Fibroblast of peridontal ligament (primary cell): ENCODE measurements around the gene TEX19.

Source experiments
- DNase-seq: peaks from one replicate; pipeline ENCODE4 v3.0.0-alpha.2; 2010; ENCODE audit errors: extremely low read depth

The TEX19 gene, protein sequence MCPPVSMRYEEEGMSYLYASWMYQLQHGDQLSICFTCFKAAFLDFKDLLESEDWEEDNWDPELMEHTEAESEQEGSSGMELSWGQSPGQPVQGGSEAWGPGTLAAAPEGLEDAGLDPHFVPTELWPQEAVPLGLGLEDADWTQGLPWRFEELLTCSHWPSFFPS

DNA sequence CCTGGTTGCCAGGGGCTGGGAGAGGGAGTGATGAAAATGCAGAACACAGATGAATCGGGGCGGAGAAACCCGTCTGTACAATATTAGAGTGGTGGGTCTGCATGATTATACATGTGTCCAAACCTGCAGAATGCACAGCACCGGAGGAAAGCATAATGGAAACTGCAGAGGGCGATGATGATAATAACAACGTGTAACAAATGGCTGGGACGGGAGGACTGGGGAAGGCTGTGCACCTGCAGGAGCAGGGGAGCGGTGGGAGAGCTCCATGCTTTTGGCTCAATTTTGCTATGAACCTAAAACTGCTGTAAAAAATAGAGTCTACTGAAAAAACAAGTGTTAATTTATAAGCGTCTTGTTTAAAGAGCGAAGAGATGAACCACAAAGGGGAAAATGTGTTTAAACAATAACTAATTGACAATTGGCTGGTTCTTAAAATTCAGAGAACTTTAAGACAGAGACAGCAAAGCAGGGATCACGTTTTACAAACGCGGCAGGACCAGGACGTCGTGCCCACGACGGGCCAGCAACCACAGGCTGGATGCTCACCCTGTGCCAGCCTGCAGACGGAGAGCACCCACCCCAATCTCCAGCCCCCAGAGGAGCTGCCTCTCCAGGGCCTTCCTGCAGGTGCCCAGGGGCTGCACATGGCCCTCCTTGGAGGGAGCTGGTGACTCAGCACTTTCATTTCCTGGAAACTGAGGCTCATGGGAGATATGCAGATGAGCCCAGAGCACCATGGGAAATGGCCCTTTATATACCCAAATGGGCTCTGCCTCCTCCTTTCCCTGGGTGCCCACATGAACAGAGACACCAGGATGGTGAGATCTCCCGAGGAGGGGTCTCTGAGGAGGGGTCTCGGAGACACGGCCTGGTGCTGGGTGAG, at the start of gene TEX19:
Gene TEX19 (plus strand): TSS at position 783 of the 886 bp plus-strand sequence. CDS start 2,904 bp downstream, outside the sequence.
- no peak for DNase-seq

DNA sequence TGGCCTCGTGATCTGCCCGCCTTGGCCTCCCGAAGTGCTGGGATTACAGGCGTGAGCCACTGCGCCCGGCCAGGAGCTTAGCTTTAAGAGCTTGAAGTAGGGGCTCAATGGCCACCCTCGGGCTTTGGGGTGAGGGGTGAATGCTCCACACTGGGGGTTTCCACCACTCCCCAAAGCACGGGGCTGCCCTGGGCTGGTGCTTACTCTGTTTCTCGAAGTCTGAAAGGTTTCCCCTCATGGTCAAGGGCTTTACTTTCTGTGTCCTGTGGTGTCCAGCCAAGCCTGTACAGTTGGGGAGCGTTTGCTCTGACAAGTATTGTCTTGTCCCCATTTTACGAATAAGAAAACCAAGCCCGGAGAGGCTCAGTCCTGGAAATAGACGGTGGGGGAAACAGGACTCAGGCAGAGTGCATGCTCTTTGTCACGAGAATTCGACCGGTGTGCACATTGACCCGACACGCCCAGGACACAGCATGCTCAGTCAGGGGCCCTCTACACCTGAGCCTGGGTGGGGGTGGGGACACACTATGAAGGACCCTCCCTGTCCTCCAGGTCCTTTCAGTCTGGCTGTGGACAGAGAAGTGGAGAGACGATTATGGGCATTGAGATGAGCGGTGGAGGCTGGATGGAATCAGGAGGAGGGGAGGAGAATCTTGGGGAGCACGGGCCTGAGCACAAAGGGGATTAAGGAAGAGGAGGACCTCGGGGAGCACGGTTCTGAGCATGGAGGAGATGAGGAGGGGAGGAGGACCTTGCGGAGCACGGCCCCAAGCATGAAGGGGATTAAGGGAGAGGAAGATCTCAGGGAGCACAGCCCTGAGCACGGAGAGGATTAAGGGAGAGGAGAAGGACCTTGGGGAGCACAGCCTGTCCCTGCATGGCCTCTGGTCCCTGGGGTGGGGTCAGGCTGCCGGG, 49.1 kb upstream of the TEX19 start:
- DNase-seq: no peak

DNA sequence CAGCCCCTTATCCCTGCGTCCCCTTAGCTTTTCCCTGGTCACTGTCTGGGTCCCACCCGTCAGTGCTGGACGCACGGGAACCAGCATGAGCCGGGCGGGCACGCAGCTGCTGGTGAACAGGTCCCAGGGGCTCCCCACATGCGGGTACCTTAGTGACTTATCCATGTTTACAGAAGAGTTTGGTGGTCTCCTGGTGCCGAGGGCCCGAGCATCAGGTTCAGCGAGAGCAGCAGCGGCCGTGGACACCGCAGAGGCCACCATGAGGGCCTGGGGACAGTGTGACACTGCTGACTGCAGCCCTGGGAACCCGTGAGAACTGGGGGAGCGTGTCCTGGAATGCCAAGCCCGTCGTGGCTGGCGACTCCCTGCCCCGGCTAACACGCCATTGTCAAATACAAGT, 48.2 kb upstream of the TEX19 start:
- DNase-seq: no peak

DNA sequence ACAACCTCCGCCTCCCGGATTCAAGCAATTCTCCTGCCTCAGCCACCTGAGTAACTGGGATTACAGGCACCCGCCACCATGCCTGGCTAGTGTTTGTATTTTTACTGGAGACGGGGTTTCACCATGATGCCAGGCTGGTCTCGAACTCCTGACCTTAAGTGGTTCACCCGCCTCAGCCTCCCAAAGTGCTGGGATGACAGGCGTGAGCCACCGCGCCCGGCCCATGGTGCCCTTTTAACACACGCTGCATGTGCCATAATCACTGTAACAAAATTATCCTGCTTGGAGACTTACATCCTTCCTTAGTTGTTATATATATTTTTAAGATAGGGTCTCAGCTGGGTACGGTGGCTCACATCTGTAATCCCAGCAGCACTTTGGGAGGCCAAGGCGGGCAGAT, 47.1 kb upstream of the TEX19 start:
- no peak for DNase-seq

DNA sequence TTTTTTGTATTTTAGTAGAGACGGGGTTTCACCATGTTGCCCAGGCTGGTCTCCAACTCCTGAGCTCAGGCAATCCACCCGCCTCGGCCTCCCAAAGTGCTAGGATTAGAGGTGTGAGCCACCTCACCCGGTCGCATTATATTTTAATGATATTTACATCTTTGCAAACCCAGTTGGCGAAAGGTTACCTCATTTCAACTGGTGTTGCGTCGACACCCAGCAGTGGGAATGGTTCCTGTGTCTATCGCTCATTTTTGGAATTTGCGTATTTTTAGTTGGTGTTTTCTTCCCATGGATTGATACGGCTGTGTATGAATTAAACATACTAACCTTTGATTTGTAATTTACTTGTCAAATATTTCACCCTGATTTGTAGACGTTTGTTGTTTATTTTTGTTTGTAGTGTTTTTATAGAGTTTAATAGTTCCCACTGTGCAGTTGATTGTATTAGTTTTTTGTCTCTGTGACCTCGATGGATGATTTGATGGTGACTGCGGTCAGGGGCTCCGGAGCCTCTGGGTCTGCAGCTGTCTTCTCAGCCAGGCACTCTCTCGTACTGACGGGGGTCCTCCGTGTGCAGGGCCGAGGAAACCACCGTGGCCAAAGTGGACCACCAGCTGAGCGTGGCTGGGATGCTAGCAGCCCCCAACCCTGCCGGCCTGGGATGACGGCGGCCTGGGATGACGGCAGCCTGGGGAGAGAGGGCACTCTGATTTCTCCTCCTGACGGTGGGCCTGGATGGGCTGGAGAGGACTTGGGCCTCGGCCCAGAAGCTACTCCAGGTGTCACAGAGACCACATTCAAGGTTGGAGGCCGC, 45.6 kb upstream of the TEX19 start:
- no peak for DNase-seq

DNA sequence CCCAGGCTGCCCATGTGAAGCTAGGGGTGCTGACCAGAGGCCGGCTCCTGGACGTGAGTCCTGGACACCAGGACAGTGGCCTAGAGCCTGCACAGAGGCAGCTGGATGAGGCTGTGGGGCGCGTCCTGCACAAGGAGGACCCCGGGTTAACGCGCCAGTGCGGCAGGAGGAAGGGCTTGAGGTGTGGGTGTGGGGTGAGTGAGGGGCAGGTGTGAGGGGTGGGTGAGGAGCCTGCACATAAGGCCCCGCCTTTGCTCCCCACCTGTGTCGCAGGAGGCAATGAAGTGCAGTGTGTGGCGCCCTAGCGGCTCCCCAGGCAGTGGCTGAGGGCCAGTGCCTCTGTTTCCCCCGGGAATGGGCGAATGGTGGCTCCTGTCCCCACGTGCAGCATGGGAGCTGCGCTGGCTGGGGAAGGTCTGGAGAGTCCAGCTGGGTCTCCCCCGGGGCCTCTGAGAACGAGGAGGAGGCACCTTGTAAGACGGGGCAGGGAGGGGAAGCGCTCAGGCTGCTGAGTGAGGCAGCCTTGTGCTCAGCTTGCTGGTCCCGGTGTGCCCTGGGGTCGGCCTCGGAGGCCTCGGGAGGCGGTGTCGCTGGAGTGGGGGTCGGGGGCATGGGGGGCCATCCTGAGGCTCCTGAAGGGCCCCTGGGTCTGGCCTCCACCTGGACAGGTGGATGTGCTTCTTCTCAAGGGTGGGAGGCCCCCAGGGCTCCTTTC, 44.9 kb upstream of the TEX19 start:
- no peak for DNase-seq

DNA sequence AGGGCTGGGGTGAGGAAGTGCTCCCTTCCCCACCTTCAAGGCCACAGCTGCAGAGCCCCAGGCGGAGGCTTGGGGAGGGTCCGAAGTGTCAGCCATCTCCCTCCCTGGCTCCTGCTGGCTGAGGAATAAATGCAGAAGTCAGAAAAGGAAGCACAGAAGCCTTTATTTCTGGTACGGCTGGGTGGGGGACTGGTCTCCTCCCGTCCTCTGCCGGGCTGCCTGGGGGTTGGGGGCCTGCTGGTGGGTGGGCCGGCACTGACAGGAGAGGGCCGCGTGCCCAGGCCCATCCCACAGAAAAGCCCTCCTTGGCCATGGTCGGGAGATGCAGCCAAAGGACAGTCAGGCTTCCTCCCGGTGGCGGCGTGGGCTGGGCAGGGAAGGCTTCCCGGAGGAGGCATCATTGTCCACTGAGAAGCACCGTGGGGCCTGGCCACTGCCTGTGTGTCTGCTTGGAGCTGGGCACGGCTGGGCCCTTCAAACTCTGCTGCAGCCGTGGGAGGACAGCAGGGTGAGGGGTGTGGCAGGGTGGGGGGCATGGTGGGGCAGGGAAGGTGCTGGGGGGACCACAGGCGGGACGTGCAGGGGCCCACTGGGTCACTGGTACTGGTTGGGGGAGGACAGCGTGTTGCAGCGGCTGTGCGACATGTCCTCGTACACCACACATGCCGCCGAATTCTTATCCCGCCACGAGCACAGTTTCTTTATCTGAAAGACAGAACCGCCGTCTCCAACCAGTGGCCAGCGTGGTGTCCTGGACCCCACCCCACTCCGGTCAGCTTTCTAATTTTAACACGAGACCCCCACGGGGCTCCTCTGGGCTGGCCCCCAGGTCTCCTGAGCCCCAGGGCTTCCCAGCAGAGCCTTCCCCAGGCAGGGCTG, 44.1 kb upstream of the TEX19 start:
- no peak for DNase-seq

DNA sequence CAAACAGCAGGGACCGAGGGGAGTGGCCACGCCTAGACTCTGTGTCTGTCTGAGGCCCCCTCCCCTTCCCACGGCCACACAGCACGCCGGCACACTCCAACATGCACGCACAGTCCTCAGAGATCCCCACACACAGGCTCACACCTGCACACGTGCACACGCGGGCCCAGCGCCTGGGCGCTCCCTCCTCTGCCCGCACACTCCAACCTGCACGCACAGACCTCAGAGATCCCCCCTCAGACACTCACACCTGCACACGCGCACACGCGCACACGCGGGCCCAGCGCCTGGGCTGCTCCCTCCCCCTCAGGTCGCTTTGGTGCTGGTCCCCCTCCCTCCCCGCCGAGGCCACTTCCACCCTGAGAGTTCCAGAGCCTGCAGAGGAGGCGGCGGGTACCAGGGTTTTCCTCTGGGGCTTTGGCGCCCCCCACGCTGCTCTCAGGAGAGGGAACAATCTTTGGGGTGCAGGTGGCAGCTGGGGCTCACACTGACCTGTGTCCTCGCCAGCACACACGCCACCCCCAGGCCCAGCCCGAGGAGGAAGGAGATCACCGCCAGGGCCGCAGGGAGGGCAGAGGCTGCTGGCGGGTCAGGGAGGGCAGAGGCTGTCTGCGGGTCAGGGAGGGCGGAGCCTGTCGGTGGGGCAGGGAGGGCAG, 43.2 kb upstream of the TEX19 start:
- no peak for DNase-seq

DNA sequence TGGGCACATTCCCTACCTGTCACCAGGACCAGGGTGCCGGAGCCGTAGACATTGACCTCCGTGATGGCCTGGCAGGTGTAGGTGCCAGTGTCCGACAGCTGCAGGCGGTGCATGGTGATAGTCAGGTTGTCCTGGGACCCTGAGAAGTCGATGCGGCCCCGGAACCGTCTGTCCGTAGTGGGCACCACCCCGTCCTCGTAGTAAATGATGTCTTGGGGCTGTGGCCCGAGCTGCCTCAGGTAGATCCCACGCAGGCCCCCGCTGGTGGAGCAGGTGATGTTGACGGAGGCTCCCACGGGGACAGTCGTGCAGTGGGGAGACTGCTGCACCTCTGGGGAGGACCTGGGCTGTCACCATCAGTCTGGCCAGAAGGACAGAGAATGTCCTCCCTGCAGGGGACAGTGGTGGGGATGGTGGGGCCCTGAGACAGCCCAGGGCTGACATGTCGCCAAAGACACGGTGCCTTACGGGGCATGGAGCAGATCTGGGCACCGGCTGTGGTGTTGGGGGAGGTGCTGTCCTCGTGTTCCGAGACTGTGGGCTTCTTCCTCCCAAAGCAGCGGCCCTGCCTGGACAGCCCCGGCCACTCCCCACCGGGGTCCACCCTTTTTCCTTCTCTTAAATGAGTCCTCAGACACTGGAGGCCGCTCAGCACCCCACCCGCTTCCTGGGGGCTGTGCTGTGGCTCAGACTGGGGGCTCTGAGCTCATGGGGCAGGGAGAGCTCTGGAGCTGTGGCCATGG, 42.2 kb upstream of the TEX19 start:
- DNase-seq: no peak

DNA sequence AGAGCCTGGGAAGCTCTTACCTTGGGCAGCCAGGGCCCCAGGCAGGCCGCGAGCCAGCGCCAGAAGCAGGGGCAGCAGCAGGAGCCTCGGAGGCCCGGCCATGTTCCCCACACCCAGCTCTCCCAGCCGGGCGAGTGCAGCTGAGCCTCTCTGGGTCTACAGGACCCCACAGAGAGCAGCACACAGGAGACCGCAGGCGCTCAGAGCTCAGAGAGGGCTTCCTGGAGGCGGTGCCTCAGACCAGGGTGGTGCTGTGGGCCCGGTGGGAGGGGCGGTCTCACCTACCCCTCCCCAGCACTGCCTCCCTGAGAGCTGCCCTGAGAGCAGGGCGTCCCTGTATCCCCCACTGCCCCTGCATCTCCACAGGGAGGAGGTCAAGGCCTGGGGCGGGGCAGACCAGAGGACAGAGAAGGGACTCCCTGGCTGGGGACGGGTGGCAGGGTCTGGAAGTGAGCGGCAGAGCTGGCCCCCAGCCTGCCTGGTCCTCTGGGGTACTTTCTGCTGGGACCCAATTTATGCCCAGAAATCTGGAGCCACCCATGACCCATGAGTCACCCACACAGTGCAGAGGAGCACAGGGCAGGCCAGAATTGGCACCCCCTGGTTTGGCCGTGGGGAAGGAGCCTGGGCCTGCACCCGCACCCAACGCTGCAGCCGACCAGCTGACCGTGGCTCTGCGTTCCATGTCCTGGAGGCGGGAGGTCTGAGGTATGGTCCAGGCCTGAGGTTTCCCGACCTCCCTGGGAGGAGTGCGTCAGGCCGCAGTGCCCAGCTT, 41.5 kb upstream of the TEX19 start, which contains the start of gene CD7:
Gene CD7 (minus strand): TSS at position 215 of the 775 bp plus-strand sequence. CDS start 113 bp downstream, at position 102.
- no peak for DNase-seq

DNA sequence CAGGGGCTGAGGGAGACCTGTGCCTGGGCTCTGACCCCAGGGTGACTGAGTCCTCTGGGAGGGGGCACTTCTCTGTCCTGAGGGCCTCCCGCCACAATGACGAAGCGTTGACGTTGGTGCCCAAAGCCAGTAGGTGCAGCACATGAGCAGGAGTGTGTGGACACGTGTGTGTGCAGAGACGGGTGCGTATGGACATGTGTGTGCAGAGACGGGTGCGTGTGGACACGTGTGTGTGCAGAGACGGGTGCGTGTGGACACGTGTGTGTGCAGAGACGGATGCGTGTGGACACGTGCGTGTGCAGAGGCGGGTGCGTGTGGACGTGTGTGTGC, 40.9 kb upstream of the TEX19 start:
- no peak for DNase-seq

DNA sequence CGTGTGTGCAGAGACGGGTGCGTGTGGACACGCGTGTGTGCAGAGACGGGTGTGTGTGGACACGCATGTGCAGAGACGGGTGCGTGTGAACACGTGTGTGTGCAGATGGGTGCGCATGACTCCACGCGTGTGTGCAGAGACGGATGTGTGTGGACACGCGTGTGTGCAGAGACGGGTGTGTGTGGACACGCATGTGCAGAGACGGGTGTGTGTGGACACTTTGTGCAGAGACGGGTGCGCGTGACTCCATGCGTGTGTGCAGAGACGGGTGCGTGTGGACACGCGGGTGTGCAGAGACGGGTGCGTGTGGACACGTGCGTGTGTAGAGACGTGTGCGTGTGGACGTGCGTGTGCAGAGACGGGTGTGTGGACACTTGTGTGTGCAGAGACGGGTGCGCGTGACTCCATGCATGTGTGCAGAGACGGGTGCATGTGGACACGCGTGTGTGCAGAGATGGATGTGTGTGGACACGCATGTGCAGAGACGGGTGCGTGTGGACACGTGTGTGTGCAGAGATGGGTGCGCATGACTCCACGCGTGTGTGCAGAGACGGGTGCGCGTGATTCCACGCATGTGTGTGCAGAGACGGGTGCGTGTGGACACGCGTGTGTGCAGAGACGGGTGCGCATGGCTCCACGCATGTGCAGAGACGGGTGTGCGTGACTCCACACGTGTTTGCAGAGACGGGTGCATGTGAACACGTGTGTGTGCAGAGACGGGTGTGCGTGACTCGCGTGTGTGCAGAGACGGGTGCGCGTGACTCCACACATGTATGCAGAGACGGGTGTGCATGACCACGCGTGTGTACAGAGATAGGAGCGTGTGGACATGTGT, 40.1 kb upstream of the TEX19 start:
- no peak for DNase-seq

DNA sequence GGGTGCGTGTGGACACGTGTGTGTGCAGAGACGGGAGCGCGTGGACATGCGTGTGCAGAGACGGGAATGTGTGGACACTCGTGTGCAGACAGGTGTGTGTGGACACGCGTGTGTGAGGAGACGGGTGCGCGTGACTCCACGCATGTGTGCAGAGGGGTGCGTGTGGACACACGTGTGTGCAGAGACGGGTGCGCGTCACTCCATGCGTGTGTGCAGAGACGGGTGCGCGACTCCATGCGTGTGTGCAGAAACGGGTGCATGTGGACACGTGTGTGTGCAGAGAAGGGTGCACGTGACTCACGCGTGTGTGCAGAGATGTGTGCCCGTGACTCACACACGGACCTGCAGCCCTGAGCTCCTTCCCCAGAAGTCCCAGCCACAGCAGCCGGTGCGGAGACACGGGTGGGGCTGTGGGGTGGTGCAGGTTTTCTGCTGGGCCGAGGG, 39.4 kb upstream of the TEX19 start:
- no peak for DNase-seq

DNA sequence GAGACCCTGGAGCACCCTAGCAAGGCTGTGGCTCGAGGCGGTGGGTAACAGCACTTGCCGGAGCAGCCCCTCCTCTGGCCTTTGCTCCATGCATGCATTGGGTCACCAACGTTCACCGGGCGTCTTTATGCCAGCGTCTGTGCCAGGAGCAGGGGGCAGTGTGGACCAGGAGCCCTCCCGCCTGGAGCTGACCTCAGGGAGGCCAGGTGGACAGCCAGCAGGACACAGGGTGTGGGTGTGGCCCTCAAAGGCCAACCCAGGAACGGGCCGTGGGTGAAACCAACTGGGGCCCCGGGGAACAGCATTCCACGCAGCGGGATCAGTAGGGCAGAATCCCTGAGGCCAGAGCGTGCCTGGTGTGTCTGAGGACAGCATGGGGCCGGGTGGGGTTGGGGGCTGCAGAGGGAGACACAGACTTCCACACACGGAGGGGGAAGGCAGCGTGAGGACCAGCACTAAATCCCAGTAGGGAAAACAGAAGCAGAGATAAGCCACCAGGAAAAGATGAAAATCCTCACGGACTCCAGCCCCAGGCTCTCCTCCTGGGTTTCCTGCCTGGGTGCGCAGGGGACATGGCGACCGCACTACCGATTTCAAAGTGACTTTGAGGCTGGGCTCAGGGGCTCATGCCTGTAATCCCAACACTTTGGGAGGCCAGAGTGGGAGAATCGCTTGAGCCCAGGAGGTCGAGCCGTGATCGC, 38.8 kb upstream of the TEX19 start:
- no peak for DNase-seq

DNA sequence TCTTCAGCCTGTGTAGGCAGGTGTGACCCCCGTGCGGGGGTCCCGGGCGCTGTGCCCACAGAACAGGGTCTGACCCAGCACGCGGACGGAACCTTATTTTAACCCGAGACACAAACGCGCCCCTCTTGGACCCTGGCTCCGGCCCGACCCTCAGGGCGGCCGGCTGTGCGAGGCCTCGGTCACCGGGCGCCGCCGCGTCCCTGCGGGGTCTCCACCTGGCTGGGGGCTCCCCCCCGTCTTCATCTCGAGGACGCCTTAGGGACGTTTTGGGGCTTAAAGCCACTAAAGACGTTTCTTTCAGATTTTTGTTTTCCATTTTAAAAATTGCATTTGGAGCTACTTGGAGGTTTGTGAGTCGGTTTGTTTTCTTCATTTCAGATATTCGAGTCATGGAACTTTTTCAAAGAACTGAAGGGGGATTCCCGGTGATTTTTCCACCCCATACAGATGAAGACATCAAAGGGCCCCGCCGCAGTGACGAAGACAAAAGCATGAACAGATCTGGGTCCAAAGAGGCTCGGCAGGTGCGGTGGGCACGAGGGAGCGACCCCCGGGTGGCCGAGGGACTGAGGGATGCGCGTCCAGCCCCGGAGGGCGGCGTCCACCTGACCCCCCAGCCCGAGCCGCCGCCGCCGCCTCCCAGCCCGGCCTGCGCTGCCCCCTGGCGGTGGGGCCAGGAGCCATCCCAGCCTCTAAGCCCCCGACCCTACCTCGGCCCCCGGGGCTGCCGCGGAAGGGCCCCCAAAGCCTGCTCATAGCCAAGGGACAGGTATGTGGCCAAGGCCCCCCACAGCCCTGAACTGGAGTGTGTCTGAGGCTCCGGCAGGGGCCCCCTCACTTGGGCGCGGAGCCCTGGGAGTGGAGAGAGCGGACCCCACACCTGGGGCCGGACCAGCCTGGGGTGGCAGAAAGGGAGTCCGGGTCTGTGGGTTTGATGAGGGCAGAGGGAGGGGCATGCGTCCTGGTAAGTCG, 37.8 kb upstream of the TEX19 start:
- no peak for DNase-seq
